ENCODE measurements around the gene TMEM158. TPM values are rescaled to one million over a fixed set of nuclear protein-coding genes. Genes with fewer than 3 reads are reported as not detected.

Gene TMEM158
- total RNA-seq, result 64.1 and 95.2 TPM in 2 replicates

DNA sequence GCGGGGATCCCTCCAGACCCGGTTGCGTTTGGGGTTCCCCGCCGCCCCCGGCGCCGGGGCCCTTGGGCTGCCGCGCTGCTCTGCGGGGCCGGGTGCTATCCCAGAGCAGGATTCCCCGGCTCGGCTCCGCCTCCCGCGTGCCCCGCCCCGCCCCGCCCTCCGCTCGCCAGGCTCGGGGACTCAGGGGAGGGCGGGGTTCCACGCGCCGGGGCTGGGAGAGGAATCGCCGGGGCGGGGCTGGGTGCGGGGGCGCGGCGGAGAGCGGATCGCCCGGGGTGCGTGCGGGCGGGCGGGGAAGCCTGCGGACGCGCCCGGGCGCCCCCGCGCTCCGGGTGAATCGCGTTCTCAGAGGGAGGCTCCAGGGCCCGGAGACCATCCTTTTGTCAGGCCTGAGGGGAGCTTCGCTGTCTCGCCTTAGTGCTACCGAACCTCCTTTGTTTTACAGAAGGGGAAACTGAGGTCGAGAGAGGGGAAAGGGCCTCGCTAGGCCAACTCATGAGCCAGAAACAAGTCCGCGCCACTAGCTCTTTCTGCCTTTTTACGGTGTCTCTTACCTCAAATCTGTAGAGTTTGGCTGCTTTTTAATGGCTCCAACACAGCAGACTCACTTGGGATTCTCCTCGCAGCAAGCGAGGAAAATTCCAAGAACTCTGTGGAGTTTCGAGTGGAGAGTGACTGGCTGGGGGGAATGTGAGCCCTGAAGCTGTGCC, at the start of gene TMEM158:
TSS of gene TMEM158 (minus strand) at position 82 of the 710 bp plus-strand sequence. CDS start 260 bp downstream, outside the sequence.

Small RNA genes lying within 50 kb of the gene (small RNA-seq; reads per million reads assigned to genes)
- gene RF00012, result not detected

Other genes starting within 250 kb of the TMEM158 start
- 8.5 and 9.9 TPM in 2 replicates for gene CLEC3B, start 200.0 kb downstream of the TMEM158 start, total RNA-seq
- gene CDCP1, start 79.9 kb downstream of the TMEM158 start, total RNA-seq, result 31.5 and 39.8 TPM in 2 replicates
- gene LARS2, start 162.3 kb upstream of the TMEM158 start, total RNA-seq, result 18.0 and 20.8 TPM in 2 replicates